Fibroblast of lung (primary cell): ENCODE results near the gene C22orf23. TPM values are rescaled to one million over a fixed set of nuclear protein-coding genes. Genes with fewer than 3 reads are reported as not detected.

ENCODE experiments used
- DNase-seq, 2 donors: peaks; one replicate each; pipeline versions ENCODE4 v3.0.0 to v3.0.0-alpha.2; 2010; ENCODE audit warnings: low read depth in 2 of 2
- H2AFZ ChIP-seq: 2 replicates; pipeline ENCODE4 v1.5.1; 2012; ENCODE audit warnings: low read length, control low read depth, inconsistent platforms
- H3K27ac ChIP-seq: 2 replicates; pipeline ENCODE4 v1.5.1; 2011; ENCODE audit warnings: low read length, control low read depth; ENCODE audit not compliant: insufficient read depth
- H3K27me3 ChIP-seq: 2 replicates; pipeline ENCODE4 v1.5.1; 2011; ENCODE audit warnings: mild to moderate bottlenecking, low read length; ENCODE audit not compliant: control insufficient read depth, insufficient read depth
- H3K36me3 ChIP-seq: 2 replicates; pipeline ENCODE4 v1.5.1; 2011; ENCODE audit warnings: low read length; ENCODE audit not compliant: control insufficient read depth, insufficient read depth
- H3K4me1 ChIP-seq: 2 replicates; pipeline ENCODE4 v1.5.1; 2011; ENCODE audit warnings: low read length; ENCODE audit not compliant: control insufficient read depth, insufficient read depth; ENCODE audit errors: extremely low read depth
- H3K4me2 ChIP-seq: 2 replicates; pipeline ENCODE4 v1.5.1; 2011; ENCODE audit warnings: low read length, control low read depth; ENCODE audit not compliant: insufficient read depth; ENCODE audit errors: extremely low read depth
- H3K4me3 ChIP-seq, 4 experiments: fragments of 200-600 bp in 1 of 4; sonication (generic) in 1 of 4; replicated peaks in 1 of 4; 2 replicates each; pipeline ENCODE4 v1.5.1; 2011 to 2016; ENCODE audit warnings: low read length in 4 of 4, low read depth in 3 of 4, mild to moderate bottlenecking in 3 of 4, control low read depth in 2 of 4, inconsistent platforms in 1 of 4, mixed read lengths in 1 of 4; ENCODE audit not compliant: insufficient read depth in 1 of 4; ENCODE audit errors: control extremely low read depth in 1 of 4
- H3K79me2 ChIP-seq: 2 replicates; pipeline ENCODE4 v1.5.1; 2012; ENCODE audit warnings: mild to moderate bottlenecking, low read length, inconsistent platforms; ENCODE audit not compliant: control insufficient read depth, insufficient read depth
- H3K9ac ChIP-seq: 2 replicates; pipeline ENCODE4 v1.5.1; 2011; ENCODE audit warnings: mild to moderate bottlenecking, low read length, control low read depth; ENCODE audit not compliant: insufficient read depth
- H3K9me3 ChIP-seq: 2 replicates; pipeline ENCODE4 v1.5.1; 2012; ENCODE audit warnings: low read depth, low read length; ENCODE audit not compliant: control insufficient read depth, insufficient read depth
- H4K20me1 ChIP-seq: 2 replicates; pipeline ENCODE4 v1.5.1; 2011; ENCODE audit warnings: low read length; ENCODE audit not compliant: control insufficient read depth, insufficient read depth; ENCODE audit errors: extremely low read depth
- CTCF ChIP-seq, 2 donors: IDR thresholded peaks in 1 of 2; conservative IDR thresholded peaks in 1 of 2; 1 replicate in 1 of 2; 2 replicates in 1 of 2; pipeline ENCODE4 v1.5.1; 2011 to 2012; ENCODE audit warnings: low read length in 2 of 2, control low read depth in 1 of 2, inconsistent platforms in 1 of 2, low read depth in 1 of 2, mild to moderate bottlenecking in 1 of 2
- EZH2 ChIP-seq: IDR thresholded peaks from 2 replicates; pipeline ENCODE4 v1.5.1; 2012; ENCODE audit warnings: low read length, control low read depth, mild to moderate bottlenecking; ENCODE audit errors: missing control alignments
- polyA plus RNA-seq, 2 donors: library from polyadenylated mRNA; depleted of rRNA in 1 of 2; stranded (reverse) in 1 of 2; unstranded in 1 of 2; fragments of >200 nt; gene quantifications; 2 replicates each; pipeline ENCODE4 v1.2.1, GENCODE V29; 2011 to 2012; ENCODE audit warnings: missing spikeins in 1 of 2
- total RNA-seq: library from RNA; depleted of rRNA; stranded (reverse); fragments of >200 nt; gene quantifications from 2 replicates; pipeline ENCODE4 v1.2.1, GENCODE V29; 2014

The C22orf23 gene
- total and polyA plus RNA-seq, 2 donors (not counting 1 experiment from before 2014, with no cell fraction given), result 0.17 to 0.37 TPM

DNA sequence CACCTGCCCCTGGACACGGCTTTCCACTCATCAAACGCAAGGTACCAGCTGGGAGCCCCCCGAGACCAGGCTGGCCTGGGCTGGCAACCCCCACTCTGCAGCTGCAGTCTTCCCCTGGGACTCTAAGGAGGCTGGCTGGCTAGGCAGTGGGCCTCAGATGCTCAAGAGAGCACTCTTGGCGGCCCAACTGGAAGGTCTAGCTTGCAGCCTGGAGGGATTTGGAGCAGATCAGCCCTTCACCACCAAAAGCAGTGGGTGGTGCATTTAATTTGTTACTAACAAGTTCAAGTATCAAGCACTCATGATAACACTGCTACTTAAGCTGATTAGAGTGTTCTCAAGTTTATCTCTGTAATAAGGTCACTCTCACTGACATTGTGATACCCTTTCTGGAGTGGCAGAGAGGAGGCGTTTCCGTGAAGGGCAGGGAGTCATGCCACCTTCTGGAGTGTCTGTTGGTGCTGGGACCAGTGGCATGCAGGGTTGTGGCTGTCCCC, 21.5 kb downstream of the C22orf23 start:
- Histone ChIP-seq H3K4me3 (no peak overlapping the region), H3K9me3 (no peaks in the 10 kb centered on the region), H3K27ac (no peak overlapping the region), H3K36me3 (peaks cover 37% of the 10 kb centered on the region), H3K27me3 (no peaks in the 10 kb centered on the region), H3K4me1 (peaks cover 24% of the 10 kb centered on the region), H3K4me2 (no peak overlapping the region), H2AFZ (no peak overlapping the region), H4K20me1 (no peaks in the 10 kb centered on the region), H3K79me2 (no peaks in the 10 kb centered on the region), H3K9ac (no peak overlapping the region)
- DNase-seq, result no peak
- no peak for TF ChIP-seq EZH2
- TF ChIP-seq CTCF (conservative IDR thresholded peaks at IDR 0.05 in 1 of 2, IDR thresholded peaks at IDR 0.05 in 1 of 2; ENCODE audit: low read depth in 1 of 2, low read length in 2 of 2), result no peak

GRCh38 chr22:37930952-37931440, 22.4 kb downstream of the C22orf23 start:
- Histone ChIP-seq H3K9ac (no peak overlapping the region), H3K27ac (peak overlapping the region; percentile 41), H3K4me3 (no peak overlapping the region), H2AFZ (no peak overlapping the region), H3K4me1 (peaks cover 24% of the 10 kb centered on the region), H3K27me3 (no peaks in the 10 kb centered on the region), H3K4me2 (no peak overlapping the region), H3K79me2 (no peaks in the 10 kb centered on the region), H4K20me1 (no peaks in the 10 kb centered on the region), H3K36me3 (peaks cover 40% of the 10 kb centered on the region), H3K9me3 (no peaks in the 10 kb centered on the region)
- no peak for DNase-seq
- TF ChIP-seq CTCF (conservative IDR thresholded peaks at IDR 0.05 in 1 of 2, IDR thresholded peaks at IDR 0.05 in 1 of 2; ENCODE audit: low read depth in 1 of 2, low read length in 2 of 2) (no peak), EZH2 (no peak)

GRCh38 chr22:37930270-37930951, 23.0 kb downstream of the C22orf23 start:
- Histone ChIP-seq H3K27me3 (no peaks in the 10 kb centered on the region), H3K36me3 (peaks cover 44% of the 10 kb centered on the region), H3K4me3 (no peak overlapping the region), H3K9me3 (no peaks in the 10 kb centered on the region), H2AFZ (no peak overlapping the region), H4K20me1 (no peaks in the 10 kb centered on the region), H3K79me2 (no peaks in the 10 kb centered on the region), H3K27ac (peak overlapping the region; percentile 41), H3K9ac (no peak overlapping the region), H3K4me1 (peaks cover 25% of the 10 kb centered on the region), H3K4me2 (no peak overlapping the region)
- peak; percentile 60 to 64 for TF ChIP-seq CTCF (conservative IDR thresholded peaks at IDR 0.05 in 1 of 2, IDR thresholded peaks at IDR 0.05 in 1 of 2; ENCODE audit: low read depth in 1 of 2, low read length in 2 of 2)
- no peak for TF ChIP-seq EZH2
- peak in 1 of 2 donors; percentile 40 for DNase-seq
